ENCODE measurements around the gene OR56B1.
"Not testable (repeated sequence)": the region's sequence is repeated elsewhere in the genome, so short reads cannot be mapped to it uniquely, and the experiment has no call there.

The OR56B1 gene

GRCh38 chr11:5703741-5704536, 32.3 kb upstream of the OR56B1 start:
- Histone ChIP-seq H3K27ac (no peak overlapping the region), H3K4me3 (no peak overlapping the region)
- DNase-seq (ENCODE audit: low spot score): no peak
- no peak for TF ChIP-seq CTCF (IDR thresholded peaks at IDR 0.05)

GRCh38 chr11:5705688-5706087, 30.6 kb upstream of the OR56B1 start:
- no peak overlapping the region for H3K27ac ChIP-seq
- DNase-seq (ENCODE audit: low spot score): no peak
- no peak for TF ChIP-seq CTCF (IDR thresholded peaks at IDR 0.05)
- H3K4me3 ChIP-seq: no peak overlapping the region

- no peak overlapping the region for H3K4me3 ChIP-seq
- DNase-seq (ENCODE audit: low spot score): no peak
- TF ChIP-seq CTCF (IDR thresholded peaks at IDR 0.05): no peak
- H3K27ac ChIP-seq: no peak overlapping the region
Measured at GRCh38 chr11:5712507-5712906, 23.7 kb upstream of the OR56B1 start.

- Histone ChIP-seq H3K4me3 (no peak overlapping the region), H3K27ac (no peak overlapping the region)
- no peak for TF ChIP-seq CTCF (IDR thresholded peaks at IDR 0.05)
- no peak for DNase-seq (ENCODE audit: low spot score)
Measured at GRCh38 chr11:5713695-5714094, 22.6 kb upstream of the OR56B1 start.

GRCh38 chr11:5716518-5716917, 19.7 kb upstream of the OR56B1 start:
- not testable (repeated sequence) for H3K27ac ChIP-seq; DNase-seq (ENCODE audit: low spot score); H3K4me3 ChIP-seq

- no peak for DNase-seq (ENCODE audit: low spot score)
- no peak for TF ChIP-seq CTCF (IDR thresholded peaks at IDR 0.05)
- H3K27ac ChIP-seq: no peak overlapping the region
- no peak overlapping the region for H3K4me3 ChIP-seq
Measured at GRCh38 chr11:5719703-5720495, 16.3 kb upstream of the OR56B1 start.

GRCh38 chr11:5722622-5723021, 13.6 kb upstream of the OR56B1 start:
- Histone ChIP-seq H3K4me3 (no peak overlapping the region), H3K27ac (no peak overlapping the region)
- no peak for TF ChIP-seq CTCF (IDR thresholded peaks at IDR 0.05)
- no peak for DNase-seq (ENCODE audit: low spot score)

Data from coronary artery (tissue), 2 donors.